NCI-H2107 treated with DMSO at 0.1 percent for 48 hours (cell line): ENCODE results near the gene GTF3C1.

Experiments
- DNase-seq: peaks from one replicate; lab custom pipeline; 2025; ENCODE audit not compliant: unreplicated experiment; lab: John Stamatoyannopoulos, UW

Gene GTF3C1

DNA sequence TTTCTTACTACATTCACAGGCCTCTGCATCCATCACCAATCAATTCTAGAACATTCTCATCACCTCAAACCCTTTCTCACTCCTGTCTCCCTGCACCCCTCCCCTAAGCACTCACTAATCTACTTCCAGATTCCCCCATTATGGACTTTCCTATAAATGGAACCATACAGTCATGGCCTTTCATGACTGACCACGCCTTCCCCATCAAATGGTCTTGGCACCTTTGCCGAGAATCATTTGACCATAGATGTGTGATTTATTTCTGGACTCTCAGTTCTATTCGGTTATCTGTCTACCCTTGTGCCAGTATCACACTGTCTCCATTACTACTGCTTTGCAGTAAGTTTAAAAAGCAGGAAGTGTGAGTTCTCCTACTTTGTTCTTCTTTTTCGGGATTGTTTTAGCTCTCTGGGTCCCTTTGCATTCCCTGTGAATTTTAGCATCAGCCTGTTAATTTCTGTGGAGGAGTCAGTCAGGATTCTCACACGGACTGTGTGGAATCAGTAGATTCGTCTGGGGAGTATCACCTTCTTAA lies 27.5 kb downstream of the GTF3C1 start:
- no peak for DNase-seq

DNA sequence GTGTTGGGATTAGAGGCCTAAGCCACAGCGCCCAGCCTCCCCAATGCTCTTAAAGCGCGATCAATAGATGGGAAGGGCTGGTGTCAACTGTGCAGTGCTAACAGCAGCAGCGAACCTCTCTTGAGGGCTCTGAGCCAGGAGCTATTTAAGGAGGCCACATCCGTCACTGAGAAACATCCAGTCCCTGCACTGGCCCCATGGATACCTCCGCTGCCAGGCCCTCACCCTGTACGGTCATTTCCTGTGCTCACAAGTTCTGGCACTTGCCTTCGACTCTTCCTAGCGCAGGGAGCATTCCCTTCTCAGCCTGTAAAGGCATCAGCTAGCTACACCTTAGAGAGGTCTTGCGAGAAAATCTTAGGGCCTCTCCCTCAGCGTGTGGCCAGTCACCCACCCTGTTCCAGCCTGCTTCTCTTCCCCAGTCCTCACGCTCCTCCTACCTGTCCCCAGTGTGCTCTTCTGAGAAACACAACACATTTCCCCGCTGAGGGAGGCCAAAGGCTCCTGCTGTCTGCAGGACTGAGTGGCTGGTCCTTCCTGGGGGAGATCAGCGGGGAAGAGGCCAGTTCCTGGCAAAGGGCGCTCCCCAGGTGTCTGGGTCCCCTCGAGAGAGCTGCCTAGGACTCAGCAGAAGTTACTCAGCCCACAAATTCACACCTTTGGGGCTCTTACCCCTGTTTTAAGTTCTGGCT lies 28.6 kb downstream of the GTF3C1 start:
- DNase-seq = no peak

DNA sequence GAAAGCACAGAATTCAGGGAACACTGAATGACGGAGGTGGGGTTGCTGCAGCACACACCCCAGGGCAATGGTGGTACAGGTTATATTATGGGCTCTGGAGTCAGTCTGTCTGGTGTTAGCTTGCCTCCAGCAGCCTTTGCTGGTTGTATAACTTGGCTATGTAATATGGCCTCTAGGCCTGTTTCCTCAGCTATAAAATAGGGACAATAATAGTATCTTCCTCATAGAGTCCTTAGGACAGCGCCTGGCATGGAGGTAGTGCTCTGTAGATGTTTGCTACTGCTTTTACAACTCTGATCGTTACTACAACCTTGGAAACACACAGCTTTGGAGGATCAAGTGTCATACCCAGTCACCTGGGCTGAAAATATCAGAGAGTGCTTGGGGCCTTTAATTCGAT lies 31.5 kb downstream of the GTF3C1 start:
- DNase-seq = no peak

DNA sequence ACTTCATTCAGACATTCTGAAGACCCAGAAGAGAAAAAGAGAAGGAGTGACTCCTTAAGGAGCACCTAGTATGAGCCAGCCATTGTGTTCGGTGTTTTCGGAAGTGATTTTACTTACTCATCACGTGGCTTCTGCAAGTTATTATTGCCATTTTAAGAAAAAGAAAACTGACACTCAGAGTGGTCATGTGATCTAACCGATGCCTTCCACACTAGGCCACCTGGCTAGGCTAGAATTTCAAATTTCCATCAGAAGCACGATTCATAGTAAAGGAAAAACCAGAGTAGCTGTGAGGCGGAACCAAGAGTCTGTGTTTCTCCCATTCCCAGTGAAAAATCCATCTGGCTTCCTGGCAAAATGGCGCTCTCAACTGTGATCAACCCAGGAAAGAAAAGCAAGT lies 32.0 kb downstream of the GTF3C1 start:
- peak; percentile 95 for DNase-seq

DNA sequence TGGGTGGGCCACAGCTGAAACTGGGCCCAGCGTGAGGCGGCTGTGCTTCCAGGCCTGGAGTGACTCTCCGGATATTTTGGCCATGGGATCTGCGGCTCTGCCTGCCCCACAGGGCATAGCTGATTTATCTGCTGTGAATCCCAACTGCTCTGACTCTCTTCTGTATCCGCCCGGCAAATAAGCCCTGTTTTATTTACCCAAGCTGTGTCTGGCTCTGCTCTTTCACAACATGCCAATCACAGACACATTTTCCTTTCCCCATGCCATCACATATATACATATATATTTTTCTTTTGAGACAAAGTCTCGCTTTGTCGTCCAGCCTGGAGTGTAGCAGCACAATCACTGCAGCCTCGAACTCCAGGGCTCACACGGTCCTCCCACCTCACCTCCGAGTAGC lies 33.3 kb downstream of the GTF3C1 start:
- DNase-seq = no peak

DNA sequence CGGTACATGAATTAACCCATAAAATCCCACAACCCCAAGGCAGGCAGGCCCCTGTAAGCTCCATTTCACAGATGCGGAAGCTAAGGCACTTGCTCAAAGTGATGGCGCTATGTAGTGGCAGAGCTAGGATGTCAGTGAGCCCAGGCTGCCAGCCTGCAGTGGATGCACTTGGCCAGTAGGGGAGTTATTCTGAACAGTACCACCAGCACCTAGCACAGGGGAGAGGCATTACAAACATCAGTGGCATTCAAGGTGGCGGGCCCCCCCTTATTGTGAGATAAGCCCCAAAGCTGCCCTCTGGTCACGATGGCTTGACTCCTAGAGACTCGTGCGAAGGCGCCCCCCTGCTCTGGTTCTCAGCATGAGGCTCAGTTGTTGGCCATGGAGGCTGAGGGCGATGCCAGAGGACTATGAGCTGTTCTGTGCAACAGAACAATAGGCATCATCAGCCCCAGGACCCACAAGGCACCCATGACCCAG lies 33.8 kb downstream of the GTF3C1 start:
- DNase-seq = peak; percentile 25

DNA sequence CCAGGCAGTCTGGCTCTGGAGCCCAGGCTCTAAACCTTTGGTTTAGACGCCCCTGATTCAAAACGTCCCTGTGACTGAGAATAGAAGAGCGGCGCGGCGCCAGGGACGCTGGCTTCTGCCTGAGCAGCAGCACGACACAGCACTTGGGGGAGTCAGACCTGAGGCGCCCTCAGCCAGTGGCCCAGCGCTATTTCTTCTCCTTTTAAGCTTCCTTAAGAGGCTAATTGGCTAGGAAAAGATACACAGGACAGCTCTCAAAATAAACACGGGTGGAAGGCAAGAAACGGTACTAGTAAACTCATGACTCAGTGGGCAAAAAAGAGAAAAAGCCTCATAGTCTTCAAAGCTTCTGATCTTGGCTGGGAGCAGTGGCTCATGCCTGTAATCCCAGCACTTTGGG lies 34.9 kb downstream of the GTF3C1 start:
- DNase-seq = no peak

DNA sequence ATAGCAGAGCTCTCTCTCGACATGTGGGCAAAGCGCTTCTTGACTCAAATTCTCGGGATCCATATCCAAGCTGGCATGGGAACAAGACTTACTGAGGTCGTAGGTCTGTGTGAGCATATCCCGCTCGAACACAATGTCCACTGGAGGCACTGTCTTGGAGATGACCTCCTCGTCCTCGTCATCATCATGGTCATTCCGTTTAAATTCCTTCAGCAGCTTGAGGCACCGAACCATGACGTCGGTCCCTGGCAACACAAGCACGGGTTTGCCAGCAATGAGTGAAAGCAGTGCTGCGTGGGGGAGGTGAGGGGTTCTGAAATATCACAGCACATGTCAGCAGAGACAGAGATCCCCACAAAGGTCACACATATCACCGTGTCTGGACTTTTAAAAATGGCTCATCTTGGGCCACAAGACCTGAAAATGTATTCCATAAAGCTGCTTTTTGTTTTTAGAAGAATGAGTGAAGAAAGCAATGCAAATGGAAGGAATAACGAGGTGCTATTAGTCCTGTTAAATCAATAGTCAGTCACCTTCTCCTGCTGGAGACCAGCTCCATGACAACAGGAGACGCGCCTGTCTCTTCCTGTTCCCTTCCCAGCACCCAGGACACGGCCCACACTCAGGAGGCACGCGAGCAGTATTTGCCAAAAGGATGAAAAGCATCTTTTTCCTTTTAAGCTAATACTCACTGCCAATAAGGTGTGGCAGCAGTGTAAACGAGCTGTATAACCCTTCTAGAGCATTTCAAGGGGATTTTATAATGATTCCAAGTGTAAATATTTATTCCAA lies 37.9 kb downstream of the GTF3C1 start:
- DNase-seq = no peak

DNA sequence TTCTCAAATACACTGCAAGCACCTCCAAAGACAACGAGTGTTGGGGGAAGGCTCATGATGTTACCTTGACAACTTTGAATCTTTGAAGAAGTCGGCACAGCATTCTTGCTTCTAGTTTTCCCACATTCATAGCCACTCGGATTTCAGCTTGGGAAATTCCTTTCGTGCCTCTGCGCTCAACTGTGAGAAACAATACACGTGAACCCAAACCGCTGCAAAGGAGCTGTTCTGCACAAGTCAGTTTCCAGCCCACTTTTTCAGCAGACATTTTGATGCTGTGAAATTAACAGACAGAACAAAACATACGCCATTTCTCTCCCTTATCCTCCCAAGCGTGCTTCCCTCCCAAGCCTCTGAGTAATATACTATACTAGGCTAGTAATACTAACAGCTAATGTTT lies 41.2 kb downstream of the GTF3C1 start:
- DNase-seq = no peak

DNA sequence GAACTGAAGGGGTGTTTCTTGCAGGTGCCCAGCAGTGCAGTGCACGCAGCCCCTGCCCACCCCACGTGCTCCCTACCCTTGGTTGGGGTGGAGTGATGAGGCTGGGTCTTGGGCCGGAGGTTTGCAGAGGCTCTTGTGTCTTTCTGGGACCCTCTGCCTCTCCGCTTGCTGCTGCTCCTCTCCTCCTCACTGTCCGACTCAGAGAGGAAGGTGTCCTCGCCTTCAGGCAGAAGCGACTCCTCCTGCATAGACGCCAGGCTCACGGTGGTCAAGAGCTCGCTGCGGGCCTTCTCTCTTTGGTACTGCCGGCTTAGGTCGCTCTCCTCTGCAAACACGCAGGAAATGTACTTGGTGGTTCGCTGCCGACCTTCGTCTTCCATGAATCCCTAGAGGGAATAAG lies 42.9 kb downstream of the GTF3C1 start:
- DNase-seq = no peak

DNA sequence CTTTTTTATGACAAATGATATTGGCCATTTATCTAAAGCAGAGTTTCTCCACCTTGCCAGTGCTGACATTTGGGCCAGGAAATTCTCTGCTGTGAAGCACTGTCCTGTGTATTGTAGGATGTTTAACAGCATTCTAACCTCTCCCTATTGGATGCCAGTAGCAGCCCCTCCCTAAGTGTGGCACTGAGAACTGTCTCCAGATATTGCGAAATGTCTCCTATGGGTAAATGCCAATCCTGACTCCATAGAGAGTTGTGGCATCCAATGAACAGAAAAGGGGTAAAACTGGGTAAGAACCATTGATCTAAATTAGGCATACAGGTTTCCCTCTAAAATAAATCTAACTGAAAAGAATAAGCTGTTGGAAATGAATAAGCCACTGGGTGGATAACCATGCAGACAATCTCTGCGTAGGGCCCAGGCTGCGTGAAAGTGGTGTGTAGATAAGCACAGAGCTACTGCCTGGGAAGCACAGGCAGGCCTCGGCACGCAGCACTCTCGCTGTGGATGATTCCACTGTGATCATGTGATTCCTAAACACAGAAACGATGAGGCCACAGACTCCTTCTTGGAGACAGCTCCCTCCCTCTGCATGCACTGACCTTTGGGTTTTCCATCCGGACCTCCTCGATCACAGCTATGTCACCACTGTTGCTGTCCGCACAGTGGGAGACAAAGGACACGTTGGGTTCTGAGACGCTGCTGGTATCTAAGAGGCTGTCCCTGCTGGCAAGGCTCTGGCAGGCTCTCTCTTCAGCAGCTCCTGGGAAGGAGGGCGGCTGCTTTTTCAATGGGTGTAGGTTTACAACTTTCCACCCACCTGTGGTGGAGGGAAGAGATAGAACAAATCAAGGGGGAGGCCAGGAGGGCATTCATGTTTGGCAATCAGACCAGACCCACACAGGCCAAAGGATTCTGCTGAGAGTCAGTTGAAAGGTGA lies 44.1 kb downstream of the GTF3C1 start:
- DNase-seq = no peak

DNA sequence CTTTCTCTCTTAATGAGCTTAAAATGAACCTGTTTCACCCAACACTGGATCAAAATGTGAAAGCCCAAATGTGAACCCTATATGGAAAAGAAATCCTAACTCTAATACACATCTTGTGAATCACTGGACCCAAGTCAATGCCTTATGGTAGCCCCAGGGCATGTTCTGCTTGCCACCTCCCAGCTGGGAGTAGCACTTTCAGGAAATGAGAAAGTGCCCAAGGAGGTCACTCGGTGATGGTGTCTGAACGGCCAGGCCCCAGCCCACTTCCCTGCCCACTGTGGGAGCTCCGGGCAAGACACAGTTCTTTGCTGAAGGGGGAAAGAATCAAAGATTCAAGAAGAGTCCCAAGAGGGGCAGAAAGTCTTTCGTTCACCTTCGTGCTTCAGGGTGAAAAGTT lies 46.1 kb downstream of the GTF3C1 start:
- no peak for DNase-seq

DNA sequence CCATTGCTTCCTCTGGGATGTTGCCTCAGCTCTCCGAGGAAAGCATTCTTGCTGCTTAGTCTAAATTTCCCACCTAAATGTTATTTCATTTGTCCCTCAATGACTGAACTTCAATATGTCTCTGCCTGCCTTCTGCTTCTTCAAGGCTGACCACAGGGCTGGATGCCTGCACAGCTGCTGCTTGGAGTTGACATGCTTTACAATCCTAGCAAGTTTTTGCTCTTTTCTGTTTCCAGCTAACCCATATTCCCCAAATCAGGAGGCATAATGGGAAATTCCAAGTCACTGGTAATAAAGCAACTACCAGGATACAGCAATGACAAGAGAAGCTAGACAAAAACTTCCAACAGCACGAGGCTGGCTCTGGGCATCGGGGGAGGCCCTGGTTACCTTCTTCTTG lies 48.9 kb downstream of the GTF3C1 start:
- no peak for DNase-seq

DNA sequence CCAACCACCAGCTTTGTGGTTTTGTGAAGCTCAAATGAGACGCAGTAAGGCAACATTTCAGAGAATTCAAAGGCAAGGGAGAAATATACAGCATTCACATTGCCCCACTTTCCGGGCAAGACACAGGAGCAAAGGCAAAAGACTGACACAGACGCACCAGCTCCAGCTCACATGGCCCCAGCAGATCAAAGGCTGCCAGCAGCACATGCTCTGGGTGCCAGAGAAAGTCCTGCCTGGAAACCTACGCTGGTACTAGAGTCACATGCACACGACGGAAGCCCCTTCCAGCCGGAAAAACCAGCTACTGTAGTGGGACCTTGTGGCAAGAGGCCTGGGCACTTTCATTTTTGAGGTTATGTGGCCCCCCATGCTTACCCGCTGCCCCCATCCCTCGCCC lies 50.1 kb downstream of the GTF3C1 start:
- DNase-seq = no peak

DNA sequence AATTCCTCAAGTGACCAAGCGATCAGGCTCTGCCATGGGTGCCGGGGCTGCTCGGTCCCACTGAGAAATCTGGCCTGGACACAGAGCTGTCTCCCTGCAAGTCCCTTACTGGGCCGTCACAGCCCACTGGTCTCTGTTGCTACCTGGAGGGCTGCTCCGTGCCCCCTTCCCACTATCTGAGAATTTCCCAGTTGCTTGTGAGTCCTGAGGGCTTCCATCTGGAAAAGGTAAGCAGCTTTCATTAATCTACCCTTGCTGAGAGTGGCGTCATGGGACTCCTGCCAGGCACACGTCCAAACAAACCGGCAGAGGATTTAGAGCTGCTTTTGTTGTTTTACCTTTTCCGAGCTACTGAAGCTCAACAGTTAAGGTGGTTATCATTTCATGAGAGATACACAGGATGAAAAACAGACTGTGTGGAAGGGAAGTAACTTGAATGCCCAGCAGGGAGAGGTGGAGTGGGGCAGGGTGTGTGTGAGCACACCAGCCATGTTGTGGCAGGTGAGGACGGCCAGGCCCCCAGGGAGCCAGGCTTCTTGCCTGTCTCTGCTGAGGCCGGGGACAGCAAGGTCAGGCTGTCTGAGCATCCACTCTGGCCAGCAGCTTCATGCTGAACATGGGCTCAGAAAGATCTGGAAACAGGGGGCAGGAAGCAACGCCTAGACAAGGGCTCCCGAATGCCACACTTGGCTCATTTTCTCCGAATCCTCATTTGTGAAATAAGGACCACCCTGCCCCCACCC lies 50.6 kb downstream of the GTF3C1 start:
- peak; percentile 57 for DNase-seq

DNA sequence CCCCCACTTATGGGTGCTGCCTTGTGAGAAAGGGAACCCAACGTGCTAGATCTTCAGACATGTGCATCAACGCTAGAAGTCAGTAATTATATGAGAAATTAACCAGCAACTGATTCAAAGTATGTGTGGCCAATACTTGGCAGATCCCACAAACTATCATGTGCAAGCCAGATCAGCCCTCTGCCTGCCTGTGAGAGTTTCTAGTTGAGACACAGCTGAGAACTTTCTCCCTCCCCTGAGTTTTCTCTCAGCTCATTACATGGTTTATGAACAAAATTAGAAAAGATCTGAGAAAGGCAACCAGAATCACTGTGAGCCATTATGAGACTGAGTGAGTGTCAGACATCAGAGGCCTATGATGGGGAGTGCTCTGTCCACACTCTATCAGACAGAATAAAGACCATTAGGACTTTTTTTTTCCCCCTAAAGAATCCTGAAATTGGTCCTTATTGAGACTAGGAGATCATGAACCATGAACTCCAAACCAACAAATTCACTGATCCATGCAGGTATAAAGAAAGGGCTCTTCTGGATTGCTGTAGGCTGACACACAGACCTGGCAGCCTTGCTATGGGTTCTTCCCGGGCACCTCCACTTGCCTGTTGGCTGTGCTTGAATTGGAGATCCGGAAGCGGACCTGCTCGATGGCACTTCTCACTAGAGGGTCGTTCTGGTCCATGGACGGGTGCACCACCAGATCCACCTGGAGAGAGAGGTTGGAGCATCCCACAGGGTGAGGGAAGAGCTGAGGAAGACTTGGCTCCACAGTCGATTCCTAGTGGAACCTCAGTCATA lies 51.5 kb downstream of the GTF3C1 start:
- no peak for DNase-seq

DNA sequence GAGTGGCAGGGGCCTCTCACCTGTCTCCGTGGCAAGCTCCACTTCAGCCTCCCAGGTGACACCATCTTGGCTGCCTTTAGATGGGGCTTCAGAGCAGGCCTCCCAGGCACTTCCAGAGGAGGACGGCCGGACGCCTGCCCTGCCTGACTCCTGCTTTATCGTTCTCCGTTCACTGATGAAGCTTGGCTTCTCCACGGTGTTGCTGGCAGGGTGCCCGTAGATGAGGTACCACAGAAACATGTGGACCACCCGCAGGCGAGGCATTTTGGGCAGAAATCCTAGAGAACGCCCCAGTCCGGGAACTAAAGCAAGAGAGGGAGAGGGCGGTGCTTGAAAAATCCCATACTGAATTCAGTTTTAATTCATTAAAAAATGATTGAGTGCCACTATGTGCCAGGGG lies 54.5 kb downstream of the GTF3C1 start:
- DNase-seq = no peak

DNA sequence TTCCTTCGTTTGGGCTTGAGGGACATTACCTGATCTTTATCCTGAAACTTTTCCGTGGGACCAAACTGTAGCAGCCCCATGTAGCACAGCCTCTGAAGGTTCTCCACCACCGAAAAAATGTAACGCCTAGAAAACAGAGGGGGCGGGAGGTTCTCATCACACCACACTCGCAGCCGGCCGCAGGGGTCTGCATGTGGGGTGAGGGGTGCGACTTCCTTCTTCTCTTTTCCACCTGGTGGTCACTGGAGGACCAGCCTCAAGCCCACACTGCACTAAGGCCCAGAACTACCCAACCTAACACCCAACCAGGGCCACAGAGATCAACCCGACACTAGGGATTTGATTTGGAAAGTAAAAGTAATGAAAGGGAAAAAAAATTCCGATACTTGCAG lies 57.1 kb downstream of the GTF3C1 start:
- DNase-seq = no peak

DNA sequence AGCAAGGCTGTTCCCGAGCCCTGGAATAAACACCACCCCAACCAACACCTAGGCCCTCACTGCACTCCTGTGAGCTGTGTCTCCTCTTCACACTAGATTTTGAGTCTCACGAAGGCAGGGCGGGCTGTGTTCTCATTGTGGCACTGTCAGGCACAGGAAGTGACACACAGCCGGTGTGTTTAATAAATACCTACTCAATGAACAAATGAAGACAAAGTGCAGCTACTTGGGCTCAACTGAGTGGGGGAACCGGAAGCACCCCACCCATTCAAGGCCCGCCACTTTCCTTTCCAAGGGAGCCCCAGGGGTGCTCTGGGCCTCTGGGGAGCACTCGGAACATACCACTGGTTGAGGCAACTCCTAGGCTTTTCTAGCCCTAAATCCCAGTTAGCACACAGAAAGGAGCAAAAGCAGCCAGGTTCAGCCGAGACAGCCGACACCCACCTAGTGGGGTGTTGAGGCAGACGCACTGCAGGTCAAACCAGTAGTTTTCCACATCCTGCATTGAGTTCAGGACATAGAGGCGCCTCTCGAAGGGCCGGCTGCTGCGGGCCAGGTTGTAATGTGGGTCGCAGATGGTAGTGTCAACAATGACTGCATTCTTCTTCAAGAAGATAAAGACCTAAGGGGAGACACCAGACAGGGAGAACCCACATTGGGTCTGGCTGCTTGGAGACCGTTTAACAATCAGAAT lies 57.7 kb downstream of the GTF3C1 start:
- no peak for DNase-seq
